Activated B cell treated with CpG ODN at 0.5 μM for 24 hours (primary cell): ENCODE results near the gene L3MBTL4. TPM values are rescaled to one million over a fixed set of nuclear protein-coding genes. Genes with fewer than 3 reads are reported as not detected.

Experiments
- ATAC-seq: fragments of 200-7000 bp; cut with Tn5 transposase; one replicate; pipeline ENCODE4 v1.10.0; 2021; ENCODE audit warnings: low read depth, mild to moderate bottlenecking, moderate library complexity
- CTCF ChIA-PET: fragments of 350-600 bp; sonication (Branson Sonifier 250); formaldehyde crosslinking; loops from one replicate; lab custom pipeline; 2021; ENCODE audit warnings: antibody characterized with exemption; lab: Charles Lee
- POLR2A ChIA-PET: fragments of 350-600 bp; sonication (Branson Sonifier 250); formaldehyde crosslinking; loops from one replicate; lab custom pipeline; 2021; ENCODE audit warnings: antibody characterized with exemption; lab: Charles Lee
- DNase-seq: peaks from one replicate; pipeline ENCODE4 v3.0.0; 2022
- H3K27ac Mint-ChIP-seq: one replicate; pipeline ENCODE4 v1.8.0; 2020; ENCODE audit warnings: mixed read lengths
- H3K27me3 Mint-ChIP-seq: one replicate; pipeline ENCODE4 v1.8.0; 2021; ENCODE audit warnings: mixed read lengths
- H3K36me3 Mint-ChIP-seq: one replicate; pipeline ENCODE4 v1.8.0; 2021; ENCODE audit warnings: low read depth, mixed read lengths
- H3K4me1 Mint-ChIP-seq: one replicate; pipeline ENCODE4 v1.8.0; 2021; ENCODE audit warnings: mixed read lengths
- H3K4me3 Mint-ChIP-seq: one replicate; pipeline ENCODE4 v1.8.0; 2020; ENCODE audit warnings: mild to moderate bottlenecking, mixed read lengths
- H3K9me3 Mint-ChIP-seq: one replicate; pipeline ENCODE4 v1.8.0; 2020; ENCODE audit warnings: mixed read lengths
- CTCF ChIP-seq: fragments of 200-600 bp; IDR thresholded peaks from one replicate; pipeline ENCODE4 v1.8.0; 2022; ENCODE audit warnings: antibody characterized with exemption, mild to moderate bottlenecking
- intact Hi-C: fragments of 100-400 bp; cut with micrococcal nuclease; formaldehyde crosslinking; loops from one replicate; pipeline ENCODE4 v1.15.1; 2024
- total RNA-seq: library from RNA; stranded (reverse); gene quantifications from 2 replicates; pipeline ENCODE4 v1.2.3, GENCODE V29; 2022

Gene L3MBTL4
- total RNA-seq, 1 donor from 2014 or later = 12.3 TPM

GRCh38 chr18:6437937-6438818 lies 23.5 kb upstream of the L3MBTL4 start:
- POLR2A ChIA-PET = no interaction called here
- H3K36me3 Mint-ChIP-seq = no peaks in the 10 kb centered on the region
- no peak for TF ChIP-seq CTCF
- H3K27me3 Mint-ChIP-seq = peaks cover 15% of the 10 kb centered on the region
- DNase-seq (no peak), ATAC-seq (no peak)
- no peaks in the 10 kb centered on the region for H3K4me1 Mint-ChIP-seq
- intact Hi-C loops = no loop called here
- H3K27ac Mint-ChIP-seq = no peak overlapping the region
- CTCF ChIA-PET = no interaction called here
- no peaks in the 10 kb centered on the region for H3K9me3 Mint-ChIP-seq
- H3K4me3 Mint-ChIP-seq = no peak overlapping the region

- peaks cover 6% of the 10 kb centered on the region for H3K27me3 Mint-ChIP-seq
- POLR2A ChIA-PET = no interaction called here
- H3K9me3 Mint-ChIP-seq = no peaks in the 10 kb centered on the region
- no peak overlapping the region for H3K4me3 Mint-ChIP-seq
- intact Hi-C loops = no loop called here
- DNase-seq (no peak), ATAC-seq (no peak)
- no peaks in the 10 kb centered on the region for H3K36me3 Mint-ChIP-seq
- TF ChIP-seq CTCF = no peak
- no peak overlapping the region for H3K27ac Mint-ChIP-seq
- CTCF ChIA-PET = no interaction called here
- H3K4me1 Mint-ChIP-seq = no peaks in the 10 kb centered on the region
Observed at GRCh38 chr18:6435731-6436130, 21.0 kb upstream of the L3MBTL4 start.

GRCh38 chr18:6434987-6435709 lies 20.4 kb upstream of the L3MBTL4 start:
- intact Hi-C loops = no loop called here
- CTCF ChIA-PET = no interaction called here
- DNase-seq (no peak), ATAC-seq (no peak)
- Mint-ChIP-seq H3K36me3 (no peaks in the 10 kb centered on the region), H3K9me3 (no peaks in the 10 kb centered on the region), H3K27ac (no peak overlapping the region), H3K4me1 (no peaks in the 10 kb centered on the region), H3K27me3 (peaks cover 5% of the 10 kb centered on the region), H3K4me3 (no peak overlapping the region)
- no peak for TF ChIP-seq CTCF
- POLR2A ChIA-PET = no interaction called here

GRCh38 chr18:6434481-6434880 lies 19.8 kb upstream of the L3MBTL4 start:
- H3K27me3 Mint-ChIP-seq = peaks cover 2% of the 10 kb centered on the region
- DNase-seq = no peak
- CTCF ChIA-PET = no interaction called here
- TF ChIP-seq CTCF = no peak
- H3K4me1 Mint-ChIP-seq = no peaks in the 10 kb centered on the region
- intact Hi-C loops = no loop called here
- POLR2A ChIA-PET = no interaction called here
- no peak overlapping the region for H3K4me3 Mint-ChIP-seq
- ATAC-seq = no peak
- no peak overlapping the region for H3K27ac Mint-ChIP-seq
- H3K36me3 Mint-ChIP-seq = no peaks in the 10 kb centered on the region
- no peaks in the 10 kb centered on the region for H3K9me3 Mint-ChIP-seq

GRCh38 chr18:6431659-6432318 lies 17.1 kb upstream of the L3MBTL4 start:
- ChIA-PET POLR2A (no interaction called here), CTCF (no interaction called here)
- H3K4me1 Mint-ChIP-seq = no peaks in the 10 kb centered on the region

More at GRCh38 chr18:6431659-6432318, 17.1 kb upstream of the L3MBTL4 start:
- Mint-ChIP-seq H3K36me3 (no peaks in the 10 kb centered on the region), H3K9me3 (no peaks in the 10 kb centered on the region), H3K27ac (no peak overlapping the region), H3K27me3 (no peaks in the 10 kb centered on the region), H3K4me3 (no peak overlapping the region)
- intact Hi-C loops = no loop called here
- ATAC-seq (no peak), DNase-seq (no peak)
- TF ChIP-seq CTCF = no peak
